GM10847 (cell line): ENCODE data around the gene ZNF440.
A peak's percentile ranks its signal among the peaks of the same experiment; 100 is the strongest.

Source experiments
- POLR2A ChIP-seq: IDR thresholded peaks from 2 replicates; pipeline ENCODE4 v1.6.1; 2011; ENCODE audit not compliant: insufficient read length; ENCODE audit errors: extremely low read depth

The ZNF440 gene

GRCh38 chr19:11814700-11815035, 595 bp downstream of the ZNF440 start:
- TF ChIP-seq POLR2A = no peak

- TF ChIP-seq POLR2A = no peak
Measured at GRCh38 chr19:11821474-11822109, 7.5 kb downstream of the ZNF440 start.

- TF ChIP-seq POLR2A = no peak
Measured at GRCh38 chr19:11832253-11832912, 18.3 kb downstream of the ZNF440 start.

- no peak for TF ChIP-seq POLR2A
Measured at GRCh38 chr19:11833541-11833940, 19.5 kb downstream of the ZNF440 start.

GRCh38 chr19:11843722-11844121, 29.6 kb downstream of the ZNF440 start:
- TF ChIP-seq POLR2A = no peak

GRCh38 chr19:11848200-11848593, 34.1 kb downstream of the ZNF440 start:
- TF ChIP-seq POLR2A = no peak

GRCh38 chr19:11848594-11849469, 34.8 kb downstream of the ZNF440 start, which contains the start of gene ZNF439:
TSS of gene ZNF439 (plus strand) at chr19:11848726. CDS start at chr19:11848868, 142 bp downstream.
- TF ChIP-seq POLR2A = peak; percentile 38

GRCh38 chr19:11853358-11853757, 39.3 kb downstream of the ZNF440 start:
- no peak for TF ChIP-seq POLR2A

GRCh38 chr19:11856596-11857250, 42.6 kb downstream of the ZNF440 start:
- no peak for TF ChIP-seq POLR2A

- no peak for TF ChIP-seq POLR2A
Measured at GRCh38 chr19:11860721-11861120, 46.6 kb downstream of the ZNF440 start.

- no peak for TF ChIP-seq POLR2A
Measured at GRCh38 chr19:11861301-11861700, 47.2 kb downstream of the ZNF440 start.

- TF ChIP-seq POLR2A = no peak
Measured at GRCh38 chr19:11868188-11868587, 54.1 kb downstream of the ZNF440 start.

GRCh38 chr19:11872624-11873023, 58.6 kb downstream of the ZNF440 start:
- no peak for TF ChIP-seq POLR2A

- TF ChIP-seq POLR2A = no peak
Measured at GRCh38 chr19:11873762-11874161, 59.7 kb downstream of the ZNF440 start.

GRCh38 chr19:11880598-11880997, 66.5 kb downstream of the ZNF440 start:
- TF ChIP-seq POLR2A = no peak
